Neural cell (in vitro differentiated cells): ENCODE data around the gene SLC9A2. TPM values are rescaled to one million over a fixed set of nuclear protein-coding genes. Genes with fewer than 3 reads are reported as not detected.

ENCODE experiments used
- H2AFZ ChIP-seq: fragments of 200-600, 300-800 bp; sonication (generic), shearing (Covaris generic); 2 replicates; pipeline ENCODE4 v1.6.0; 2014; ENCODE audit warnings: low read depth, mild to moderate bottlenecking, antibody characterized with exemption, low read length, moderate library complexity
- H3F3A ChIP-seq: fragments of 200-600 bp; shearing (Covaris generic); 2 replicates; pipeline ENCODE4 v1.6.1; 2016; ENCODE audit warnings: mild to moderate bottlenecking, moderate library complexity, mixed read lengths, antibody characterized with exemption, low read length; ENCODE audit not compliant: insufficient read depth, poor library complexity, severe bottlenecking
- H3K27ac ChIP-seq: fragments of 200-600, 300-800 bp; sonication (generic), shearing (Covaris generic); 2 replicates; pipeline ENCODE4 v1.5.1; 2014; ENCODE audit warnings: mild to moderate bottlenecking, low read length, moderate library complexity
- H3K27me3 ChIP-seq: fragments of 300-800, 200-600 bp; sonication (generic), shearing (Covaris generic); 2 replicates; pipeline ENCODE4 v1.6.0; 2014; ENCODE audit warnings: mild to moderate bottlenecking, low read depth, low read length, moderate library complexity; ENCODE audit not compliant: insufficient read depth
- H3K36me3 ChIP-seq: fragments of 300-800, 200-600 bp; sonication (generic), shearing (Covaris generic); 2 replicates; pipeline ENCODE4 v1.5.1; 2014; ENCODE audit warnings: mild to moderate bottlenecking, antibody characterized with exemption, low read length, moderate library complexity; ENCODE audit not compliant: insufficient read depth
- H3K4me2 ChIP-seq: fragments of 300-800, 200-600 bp; sonication (generic), shearing (Covaris generic); 2 replicates; pipeline ENCODE4 v1.6.0; 2014; ENCODE audit warnings: mild to moderate bottlenecking, low read length
- H3K4me3 ChIP-seq: fragments of 300-800, 200-600 bp; sonication (generic), shearing (Covaris generic); 2 replicates; pipeline ENCODE4 v1.5.1; 2014; ENCODE audit warnings: mild to moderate bottlenecking, low read length, moderate library complexity
- H3K79me2 ChIP-seq: fragments of 200-600 bp; shearing (Covaris generic); replicated peaks from 2 replicates; pipeline ENCODE4 v1.6.0; 2014; ENCODE audit warnings: mild to moderate bottlenecking, low read length, moderate library complexity; ENCODE audit not compliant: insufficient read depth
- H3K9ac ChIP-seq: fragments of 300-800, 200-600 bp; sonication (generic), shearing (Covaris generic); 2 replicates; pipeline ENCODE4 v1.6.1; 2016; ENCODE audit warnings: mild to moderate bottlenecking, low read length, mixed read lengths
- H3K9me2 ChIP-seq: fragments of 200-600 bp; shearing (Covaris generic); 2 replicates; pipeline ENCODE4 v1.6.1; 2016; ENCODE audit warnings: mild to moderate bottlenecking, low read length, mixed read lengths; ENCODE audit not compliant: insufficient read depth
- H3K9me3 ChIP-seq: fragments of 200-600, 300-800 bp; sonication (generic), shearing (Covaris generic); 2 replicates; pipeline ENCODE4 v1.6.1; 2016; ENCODE audit warnings: mild to moderate bottlenecking, mixed run types, low read length, moderate library complexity, mixed read lengths
- H4K20me1 ChIP-seq: fragments of 200-600 bp; shearing (Covaris generic); 2 replicates; pipeline ENCODE4 v1.6.1; 2016; ENCODE audit warnings: mild to moderate bottlenecking, mixed run types; ENCODE audit not compliant: insufficient read depth
- CTCF ChIP-seq: fragments of 450-650 bp; IDR thresholded peaks from 2 replicates; pipeline ENCODE4 v1.5.1; 2014; ENCODE audit warnings: antibody characterized with exemption, mild to moderate bottlenecking, moderate library complexity; ENCODE audit not compliant: poor library complexity, severe bottlenecking
- EP300 ChIP-seq: fragments of 450-650 bp; conservative IDR thresholded peaks from 2 replicates; pipeline ENCODE4 v1.6.1; 2014; ENCODE audit warnings: antibody characterized with exemption, mild to moderate bottlenecking, moderate library complexity; ENCODE audit not compliant: poor library complexity, severe bottlenecking
- EZH2 ChIP-seq: fragments of 200-600, 300-800 bp; shearing (Covaris generic), sonication (generic); IDR thresholded peaks from 2 replicates; pipeline ENCODE4 v1.6.1; 2014; ENCODE audit warnings: antibody characterized with exemption, low read length, borderline replicate concordance, mild to moderate bottlenecking; ENCODE audit not compliant: insufficient read depth, poor library complexity, severe bottlenecking
- MXI1 ChIP-seq: fragments of 450-650 bp; conservative IDR thresholded peaks from 2 replicates; pipeline ENCODE4 v1.6.1; 2014; ENCODE audit warnings: antibody characterized with exemption, mild to moderate bottlenecking; ENCODE audit not compliant: poor library complexity, severe bottlenecking
- POLR2AphosphoS5 ChIP-seq: IDR thresholded peaks from 2 replicates; pipeline ENCODE4 v1.6.1; 2012
- RAD21 ChIP-seq: fragments of 450-650 bp; conservative IDR thresholded peaks from 2 replicates; pipeline ENCODE4 v1.6.1; 2014; ENCODE audit warnings: antibody characterized with exemption, mild to moderate bottlenecking, moderate library complexity
- REST ChIP-seq: IDR thresholded peaks from 2 replicates; pipeline ENCODE4 v1.6.1; 2012; ENCODE audit warnings: borderline replicate concordance
- SMC3 ChIP-seq: fragments of 450-650 bp; conservative IDR thresholded peaks from 2 replicates; pipeline ENCODE4 v1.6.1; 2014; ENCODE audit warnings: antibody characterized with exemption, mild to moderate bottlenecking, moderate library complexity; ENCODE audit not compliant: poor library complexity
- TAF1 ChIP-seq: IDR thresholded peaks from 2 replicates; pipeline ENCODE4 v1.6.1; 2012; ENCODE audit warnings: low read depth
- polyA plus RNA-seq: library from polyadenylated mRNA; depleted of rRNA; stranded (reverse); fragments of >200 nt; gene quantifications from 2 replicates; pipeline ENCODE4 v1.2.3, GENCODE V29; 2014

The SLC9A2 gene
- polyA plus RNA-seq, 1 donor from 2014 or later: 0.09 TPM

GRCh38 chr2:102636283-102636907 lies 17.0 kb downstream of the SLC9A2 start:
- Histone ChIP-seq H3K4me2 (no peak overlapping the region), H3K27ac (no peak overlapping the region), H3K79me2 (no peaks in the 10 kb centered on the region), H3F3A (no peaks in the 10 kb centered on the region), H3K4me3 (no peak overlapping the region), H3K27me3 (no peaks in the 10 kb centered on the region), H4K20me1 (no peaks in the 10 kb centered on the region), H3K9me3 (no peaks in the 10 kb centered on the region), H3K9me2 (no peaks in the 10 kb centered on the region), H2AFZ (no peak overlapping the region), H3K36me3 (no peaks in the 10 kb centered on the region), H3K9ac (no peak overlapping the region)
- TF ChIP-seq EZH2: no peak
- TF ChIP-seq TAF1: no peak
- TF ChIP-seq CTCF: no peak
- TF ChIP-seq SMC3: no peak
- TF ChIP-seq EP300: no peak
- no peak for TF ChIP-seq MXI1
- no peak for TF ChIP-seq RAD21
- no peak for TF ChIP-seq REST
- TF ChIP-seq POLR2AphosphoS5: no peak

- Histone ChIP-seq H3K79me2 (no peaks in the 10 kb centered on the region), H3K9me3 (no peaks in the 10 kb centered on the region), H3K4me2 (no peak overlapping the region), H2AFZ (no peak overlapping the region), H3K27ac (no peak overlapping the region), H4K20me1 (no peaks in the 10 kb centered on the region), H3K9ac (no peak overlapping the region), H3K4me3 (no peak overlapping the region), H3K27me3 (no peaks in the 10 kb centered on the region), H3K36me3 (no peaks in the 10 kb centered on the region), H3F3A (no peaks in the 10 kb centered on the region), H3K9me2 (no peaks in the 10 kb centered on the region)
- TF ChIP-seq TAF1 (no peak), CTCF (no peak), MXI1 (no peak), POLR2AphosphoS5 (no peak), REST (no peak), SMC3 (no peak), RAD21 (no peak), EP300 (no peak), EZH2 (no peak)
These were observed 18.0 kb downstream of the SLC9A2 start for GRCh38 chr2:102637358-102637757.
